Lower lobe of right lung (tissue), 2 donors: Measurements from ENCODE around the gene INSC. TPM values are rescaled to one million over a fixed set of nuclear protein-coding genes. Genes with fewer than 3 reads are reported as not detected.
A peak's percentile ranks its signal among the peaks of the same experiment; 100 is the strongest.

Experiments used
- ATAC-seq, 2 donors: fragments of 200-7000 bp; cut with Tn5 transposase; one replicate each; pipeline ENCODE4 v1.9.1; 2020 to 2022; ENCODE audit warnings: mild to moderate bottlenecking in 2 of 2, moderate library complexity in 2 of 2
- DNase-seq: peaks from one replicate; pipeline ENCODE4 v3.0.0-alpha.2; 2020
- H3K27ac ChIP-seq: fragments of 200-600 bp; one replicate; pipeline ENCODE4 v1.8.0; 2022
- H3K27me3 ChIP-seq: fragments of 200-600 bp; one replicate; pipeline ENCODE4 v1.8.0; 2022; ENCODE audit warnings: low read depth
- H3K36me3 ChIP-seq: fragments of 200-600 bp; one replicate; pipeline ENCODE4 v1.8.0; 2022; ENCODE audit warnings: mild to moderate bottlenecking
- H3K4me1 ChIP-seq: fragments of 200-600 bp; one replicate; pipeline ENCODE4 v1.8.0; 2022
- H3K4me3 ChIP-seq: fragments of 200-600 bp; one replicate; pipeline ENCODE4 v1.8.0; 2022; ENCODE audit warnings: mild to moderate bottlenecking
- H3K9me3 ChIP-seq: fragments of 200-600 bp; one replicate; pipeline ENCODE4 v1.8.0; 2022
- CTCF ChIP-seq: fragments of 200-600 bp; IDR thresholded peaks from one replicate; pipeline ENCODE4 v1.8.0; 2022; ENCODE audit warnings: antibody characterized with exemption, mild to moderate bottlenecking
- intact Hi-C: fragments of 100-400 bp; cut with DNase I; formaldehyde crosslinking; loops from one replicate; pipeline ENCODE4 v1.11.0; 2022
- total RNA-seq: library from RNA; stranded (reverse); fragmentation: NEBNext Ultra II Directional; extraction: Animal tissue kit (Norgen Biotek cat#: 25700); gene quantifications from one replicate; pipeline ENCODE4 v1.2.1, GENCODE V29; 2021
- donor health status: DM: no; HTN: yes; CAD: no; lungs with severe emphysema.

INSC gene
- total RNA-seq, 1 donor from 2014 or later = 1.1 TPM

- H3K4me1 ChIP-seq = peaks cover 18% of the 10 kb centered on the region
- no peaks in the 10 kb centered on the region for H3K9me3 ChIP-seq
- peaks cover 45% of the 10 kb centered on the region for H3K27me3 ChIP-seq
- H3K27ac ChIP-seq = no peak overlapping the region
- intact Hi-C loops = no loop called here
- ATAC-seq (peak; percentile 90), DNase-seq (peak; percentile 86)
- H3K4me3 ChIP-seq = peak overlapping the region; percentile 44
- peak; percentile 73 for TF ChIP-seq CTCF
- no peaks in the 10 kb centered on the region for H3K36me3 ChIP-seq
These were observed 40.2 kb upstream of the INSC start for GRCh38 chr11:15074206-15075161.

GRCh38 chr11:15075162-15075526 lies 39.6 kb upstream of the INSC start:
- no peak overlapping the region for H3K4me3 ChIP-seq
- H3K4me1 ChIP-seq = peaks cover 18% of the 10 kb centered on the region
- no peak overlapping the region for H3K27ac ChIP-seq
- H3K27me3 ChIP-seq = peaks cover 45% of the 10 kb centered on the region
- no peak for ATAC-seq
- H3K36me3 ChIP-seq = no peaks in the 10 kb centered on the region
- no peak for DNase-seq
- H3K9me3 ChIP-seq = no peaks in the 10 kb centered on the region
- TF ChIP-seq CTCF = no peak
- intact Hi-C loops = no loop called here

- intact Hi-C loops = no loop called here
- no peak for ATAC-seq
- TF ChIP-seq CTCF = no peak
- H3K4me3 ChIP-seq = no peak overlapping the region
- H3K27me3 ChIP-seq = no peaks in the 10 kb centered on the region
- no peaks in the 10 kb centered on the region for H3K9me3 ChIP-seq
- H3K27ac ChIP-seq = no peak overlapping the region
- H3K36me3 ChIP-seq = no peaks in the 10 kb centered on the region
- DNase-seq = no peak
- no peaks in the 10 kb centered on the region for H3K4me1 ChIP-seq
These were observed 23.5 kb upstream of the INSC start for GRCh38 chr11:15091175-15091574.

- no peak overlapping the region for H3K4me3 ChIP-seq
- no peaks in the 10 kb centered on the region for H3K4me1 ChIP-seq
- intact Hi-C loops = no loop called here
- H3K27me3 ChIP-seq = no peaks in the 10 kb centered on the region
- TF ChIP-seq CTCF = no peak
- no peaks in the 10 kb centered on the region for H3K36me3 ChIP-seq
- no peak overlapping the region for H3K27ac ChIP-seq
- no peak for ATAC-seq
- H3K9me3 ChIP-seq = no peaks in the 10 kb centered on the region
- no peak for DNase-seq
These were observed 23.1 kb upstream of the INSC start for GRCh38 chr11:15091625-15092024.

GRCh38 chr11:15093432-15093831 lies 21.3 kb upstream of the INSC start:
- H3K4me3 ChIP-seq = no peak overlapping the region
- no peaks in the 10 kb centered on the region for H3K9me3 ChIP-seq
- no peaks in the 10 kb centered on the region for H3K27me3 ChIP-seq
- no peaks in the 10 kb centered on the region for H3K4me1 ChIP-seq
- no peak overlapping the region for H3K27ac ChIP-seq
- no peak for ATAC-seq
- no peak for DNase-seq
- no peaks in the 10 kb centered on the region for H3K36me3 ChIP-seq
- no peak for TF ChIP-seq CTCF
- intact Hi-C loops = no loop called here
